Stimulated activated CD8-positive, alpha-beta memory T cell treated with anti-CD3 and anti-CD28 coated beads, Interleukin-4, amount 100 ng/mL, for 48 hours (primary cell): ENCODE data around the gene ARRDC2.
A peak's percentile ranks its signal among the peaks of the same experiment; 100 is the strongest.
"Not testable (repeated sequence)": the region's sequence is repeated elsewhere in the genome, so short reads cannot be mapped to it uniquely, and the experiment has no call there.

Source experiments
- DNase-seq: peaks from one replicate; pipeline ENCODE4 v3.0.0-alpha.2; 2020

The ARRDC2 gene

GRCh38 chr19:17993076-17993813 is 14.7 kb upstream of the ARRDC2 start:
- DNase-seq: no peak

- DNase-seq: peak; percentile 96
These were observed 11.1 kb upstream of the ARRDC2 start for GRCh38 chr19:17996826-17997316.

DNA sequence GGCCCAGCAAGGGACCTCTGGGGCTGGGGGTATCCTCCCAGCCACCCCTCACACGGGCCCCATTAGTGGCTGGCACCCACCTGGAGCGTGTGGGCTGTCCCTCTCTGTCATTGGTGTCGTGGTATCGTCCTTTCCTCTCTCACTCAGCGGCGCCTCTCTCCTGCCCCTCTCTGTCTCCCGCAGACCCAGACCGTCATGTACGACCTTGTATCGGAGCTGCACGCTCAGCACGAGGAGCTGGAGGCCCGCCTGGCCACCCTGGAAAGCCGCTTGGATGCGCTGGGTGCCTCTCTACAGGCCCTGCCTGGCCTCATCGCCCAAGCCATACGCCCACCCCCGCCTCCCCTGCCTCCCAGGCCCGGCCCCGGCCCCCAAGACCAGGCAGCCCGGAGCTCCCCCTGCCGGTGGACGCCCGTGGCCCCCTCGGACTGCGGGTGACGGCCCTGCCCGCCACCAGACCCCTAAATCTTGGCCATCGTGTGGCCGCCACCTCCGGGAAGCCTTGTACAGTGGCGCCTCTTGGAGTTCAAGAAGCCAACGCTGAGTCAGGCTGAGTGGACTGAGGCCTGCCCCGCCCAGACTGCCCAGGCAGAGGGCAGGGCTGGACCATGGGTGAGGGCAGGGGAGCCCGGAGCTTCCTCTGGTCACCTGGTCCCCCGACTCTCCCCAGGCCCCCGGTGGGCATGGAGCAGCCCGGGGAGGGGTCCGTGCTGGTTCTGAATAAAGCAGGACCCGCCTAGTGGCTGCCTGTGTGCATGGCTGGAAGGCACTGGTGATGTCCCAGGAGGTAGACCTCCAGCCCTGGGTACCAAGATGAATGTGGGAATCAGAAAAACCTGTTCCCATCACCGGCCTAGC is 9.8 kb upstream of the ARRDC2 start:
- DNase-seq: no peak

DNA sequence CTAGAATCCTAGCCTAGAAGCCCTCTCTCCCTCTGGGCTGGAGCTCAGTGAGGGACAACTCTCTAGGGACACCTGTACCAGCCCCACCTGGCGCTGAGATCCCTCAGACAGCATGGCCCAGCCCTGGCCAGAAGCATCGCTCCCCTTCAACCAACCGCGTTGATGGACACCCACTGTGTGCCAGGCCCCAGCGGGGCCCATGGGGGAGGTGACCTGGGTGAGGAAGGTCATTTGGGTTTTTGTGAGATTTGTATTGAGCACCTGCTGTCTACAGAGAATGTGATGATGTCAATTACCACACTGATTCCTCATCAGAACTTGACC is 9.2 kb upstream of the ARRDC2 start:
- DNase-seq: no peak

- no peak for DNase-seq
These were observed 8.1 kb upstream of the ARRDC2 start for GRCh38 chr19:17999684-18000479.

GRCh38 chr19:18000480-18000914 is 7.5 kb upstream of the ARRDC2 start:
- no peak for DNase-seq

GRCh38 chr19:18000915-18001776 is 6.8 kb upstream of the ARRDC2 start:
- DNase-seq: peak; percentile 92

GRCh38 chr19:18001777-18002345 is 6.1 kb upstream of the ARRDC2 start:
- no peak for DNase-seq

- DNase-seq: peak; percentile 41
These were observed 5.6 kb upstream of the ARRDC2 start for GRCh38 chr19:18002347-18002850.

DNA sequence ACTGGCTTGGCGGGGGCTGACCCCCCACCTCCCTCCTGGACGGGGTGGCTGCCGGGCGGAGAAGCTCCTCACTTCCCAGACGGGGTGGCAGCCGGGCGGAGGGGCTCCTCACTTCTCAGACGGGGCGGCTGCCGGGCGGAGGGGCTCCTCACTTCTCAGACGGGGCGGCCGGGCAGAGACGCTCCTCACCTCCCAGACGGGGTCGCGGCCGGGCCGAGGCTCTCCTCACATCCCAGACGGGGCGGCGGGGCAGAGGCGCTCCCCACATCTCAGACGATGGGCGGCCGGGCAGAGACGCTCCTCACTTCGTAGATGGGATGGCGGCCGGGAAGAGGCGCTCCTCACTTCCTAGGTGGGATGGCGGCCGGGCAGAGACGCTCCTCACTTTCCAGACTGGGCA is 2.2 kb upstream of the ARRDC2 start:
- DNase-seq: not testable (repeated sequence)

GRCh38 chr19:18007044-18007916 is 690 bp upstream of the ARRDC2 start:
- DNase-seq: peak; percentile 89

DNA sequence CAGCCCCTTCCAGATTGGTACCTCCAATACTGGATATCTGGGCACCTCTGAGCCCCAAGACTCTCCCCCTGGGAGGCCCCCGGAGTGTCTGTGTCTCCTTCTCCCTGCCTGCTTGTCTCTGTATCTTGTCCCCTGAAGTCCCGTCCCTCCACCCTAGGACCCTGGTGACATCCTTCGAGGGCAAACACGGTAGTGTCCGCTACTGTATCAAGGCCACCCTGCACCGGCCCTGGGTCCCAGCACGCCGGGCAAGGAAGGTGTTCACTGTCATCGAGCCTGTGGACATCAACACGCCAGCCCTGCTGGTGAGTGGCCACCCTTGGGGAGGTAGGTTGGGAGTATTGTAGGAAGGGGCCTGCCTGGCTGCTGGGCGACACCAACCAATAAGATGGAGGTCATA is 844 bp downstream of the ARRDC2 start:
- DNase-seq: no peak

GRCh38 chr19:18009412-18010066 is 1.6 kb downstream of the ARRDC2 start:
- DNase-seq: peak; percentile 48

DNA sequence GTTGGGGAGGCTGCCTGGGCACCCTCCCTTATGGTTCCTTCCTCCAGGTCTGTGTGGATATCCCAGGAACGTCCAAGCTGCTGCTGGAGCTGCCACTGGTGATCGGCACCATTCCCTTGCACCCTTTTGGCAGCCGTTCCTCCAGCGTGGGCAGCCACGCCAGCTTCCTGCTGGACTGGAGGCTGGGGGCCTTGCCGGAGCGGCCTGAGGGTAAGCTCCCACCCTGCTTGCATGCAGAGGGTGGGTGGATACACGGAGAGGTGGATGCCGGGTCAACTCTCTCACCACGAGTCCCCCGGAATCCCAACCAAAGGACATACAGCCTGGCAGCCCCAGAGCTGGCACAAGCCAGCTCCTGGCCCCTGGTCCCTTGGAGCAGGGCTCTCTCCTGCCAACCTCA is 2.2 kb downstream of the ARRDC2 start:
- no peak for DNase-seq

DNA sequence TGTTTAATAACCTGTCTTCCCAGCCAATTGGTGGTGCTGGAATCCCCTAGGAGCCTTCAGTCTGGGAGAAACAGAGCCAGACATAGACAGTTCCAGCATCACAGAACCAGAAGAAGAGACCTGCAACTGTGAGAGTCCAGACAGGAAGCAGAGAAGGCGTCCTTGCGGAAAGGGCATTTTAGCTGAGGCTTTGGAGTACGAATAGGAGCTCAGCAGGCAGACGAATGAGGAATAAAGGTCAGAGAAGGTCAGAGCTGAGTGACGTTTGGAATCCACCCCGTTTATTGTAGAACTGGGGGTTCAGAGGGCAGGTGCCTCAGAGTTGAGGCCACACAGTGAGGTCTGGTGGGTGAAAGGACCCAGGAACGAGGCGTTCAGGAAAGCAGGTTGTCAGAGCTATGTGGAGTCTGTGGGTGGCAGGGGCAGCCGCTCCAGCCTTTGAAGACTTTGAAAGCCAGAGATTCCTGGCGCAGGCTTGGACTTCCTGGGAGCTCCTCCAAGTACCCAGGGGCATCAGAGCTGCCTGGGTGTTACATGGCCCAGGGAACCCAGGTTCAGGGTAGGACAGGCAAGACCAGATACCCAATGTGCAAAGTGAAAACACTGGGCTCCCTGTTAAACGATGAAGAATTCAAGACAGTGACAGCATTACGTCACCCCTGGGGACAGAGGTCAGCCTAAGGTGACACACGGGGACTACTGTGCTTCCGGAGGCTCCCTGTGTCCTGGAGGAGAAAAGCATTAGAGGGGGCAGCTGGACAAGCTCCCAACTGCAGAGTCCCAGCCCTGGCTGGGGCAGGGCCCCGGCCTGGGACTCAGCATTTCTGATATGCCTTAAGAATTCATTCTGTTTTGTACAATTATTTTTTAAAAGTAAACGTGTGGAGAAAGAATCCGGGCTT is 5.5 kb downstream of the ARRDC2 start:
- no peak for DNase-seq

DNA sequence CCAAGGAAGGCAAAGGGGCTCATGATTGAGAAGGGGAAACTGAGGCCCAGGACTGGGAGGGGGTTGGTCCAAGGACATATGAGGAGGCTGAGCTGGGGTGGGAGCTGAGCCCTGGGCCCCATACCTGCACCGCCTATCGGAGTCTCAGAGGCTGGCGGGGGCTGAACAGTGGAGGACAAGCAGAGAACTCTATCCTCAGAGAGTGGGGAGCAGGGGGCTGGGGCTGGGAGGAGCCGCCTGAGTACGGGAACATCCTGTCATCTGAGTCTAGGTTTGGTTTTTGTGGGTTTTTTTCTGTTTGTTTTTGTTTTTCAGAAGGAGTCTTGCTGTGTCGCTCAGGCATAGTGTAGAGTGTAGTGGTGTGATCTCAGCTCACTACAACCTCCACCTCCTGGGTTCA is 6.2 kb downstream of the ARRDC2 start:
- DNase-seq: no peak

GRCh38 chr19:18016209-18016910 is 8.4 kb downstream of the ARRDC2 start:
- no peak for DNase-seq
